ENCODE data around the gene PEX5.

PEX5 gene

GRCh38 chr12:7155471-7156034 is 33.9 kb upstream of the PEX5 start:
- Histone ChIP-seq H3K4me3 (no peak overlapping the region), H3K4me1 (peaks cover 0 to 10% (median 0%) of the 10 kb centered on the region in 4 donors), H3K9me3 (no peaks in the 10 kb centered on the region), H3K27me3 (no peaks in the 10 kb centered on the region), H3K36me3 (peaks cover 0 to 47% (median 23%) of the 10 kb centered on the region in 3 donors), H3K27ac (no peak overlapping the region)
- no peak for DNase-seq
- TF ChIP-seq CTCF (IDR thresholded peaks at IDR 0.05), result no peak
- intact Hi-C loops (cut with DNase I; ENCODE audit: low total_unique reads), result no loop called here

GRCh38 chr12:7156259-7157197 is 33.0 kb upstream of the PEX5 start:
- H3K36me3 ChIP-seq, result peaks cover 0 to 37% (median 14%) of the 10 kb centered on the region in 3 donors
- intact Hi-C loops (cut with DNase I; ENCODE audit: low total_unique reads), result no loop called here
- H3K4me1 ChIP-seq, result peaks cover 0 to 10% (median 0%) of the 10 kb centered on the region in 4 donors
- no peak for DNase-seq
- H3K27ac ChIP-seq, result no peak overlapping the region
- no peaks in the 10 kb centered on the region for H3K9me3 ChIP-seq
- no peak for TF ChIP-seq CTCF (IDR thresholded peaks at IDR 0.05)
- H3K4me3 ChIP-seq, result no peak overlapping the region
- no peaks in the 10 kb centered on the region for H3K27me3 ChIP-seq

GRCh38 chr12:7157391-7157790 is 32.1 kb upstream of the PEX5 start:
- H3K27ac ChIP-seq, result no peak overlapping the region
- peaks cover 0 to 10% (median 0%) of the 10 kb centered on the region in 4 donors for H3K4me1 ChIP-seq
- no peak for DNase-seq
- peaks cover 0 to under 1% of the 10 kb centered on the region in 2 donors for H3K27me3 ChIP-seq
- intact Hi-C loops (cut with DNase I; ENCODE audit: low total_unique reads), result no loop called here
- no peak overlapping the region for H3K4me3 ChIP-seq
- TF ChIP-seq CTCF (IDR thresholded peaks at IDR 0.05), result no peak
- peaks cover 0 to 33% (median 13%) of the 10 kb centered on the region in 3 donors for H3K36me3 ChIP-seq
- no peaks in the 10 kb centered on the region for H3K9me3 ChIP-seq

GRCh38 chr12:7158781-7159609 is 30.5 kb upstream of the PEX5 start:
- intact Hi-C loops (cut with DNase I; ENCODE audit: low total_unique reads), result no loop called here
- H3K27ac ChIP-seq, result no peak overlapping the region
- peaks cover 0 to 10% (median 0%) of the 10 kb centered on the region in 4 donors for H3K4me1 ChIP-seq
- H3K4me3 ChIP-seq, result no peak overlapping the region
- no peak for TF ChIP-seq CTCF (IDR thresholded peaks at IDR 0.05)
- H3K9me3 ChIP-seq, result no peaks in the 10 kb centered on the region
- peaks cover 0 to 17% (median 7%) of the 10 kb centered on the region in 3 donors for H3K36me3 ChIP-seq
- no peak for DNase-seq
- H3K27me3 ChIP-seq, result peaks cover 0 to 16% of the 10 kb centered on the region in 2 donors

GRCh38 chr12:7160183-7160582 is 29.3 kb upstream of the PEX5 start:
- intact Hi-C loops (cut with DNase I; ENCODE audit: low total_unique reads), result no loop called here
- Histone ChIP-seq H3K27me3 (peaks cover 0 to 19% of the 10 kb centered on the region in 2 donors), H3K4me3 (no peak overlapping the region), H3K4me1 (peaks cover 0 to 10% (median 0%) of the 10 kb centered on the region in 4 donors), H3K36me3 (peaks cover 0 to 13% (median 6%) of the 10 kb centered on the region in 3 donors), H3K9me3 (no peaks in the 10 kb centered on the region), H3K27ac (no peak overlapping the region)
- no peak for DNase-seq
- TF ChIP-seq CTCF (IDR thresholded peaks at IDR 0.05), result no peak

Measured in tibial artery (tissue), 4 donors.